CD4-positive, alpha-beta T cell (primary cell): ENCODE results near the gene GK. TPM values are rescaled to one million over a fixed set of nuclear protein-coding genes. Genes with fewer than 3 reads are reported as not detected.

Source experiments
- ATAC-seq: fragments of 200-7000 bp; cut with Tn5 transposase; one replicate; pipeline ENCODE4 v1.10.0; 2022; ENCODE audit warnings: mild to moderate bottlenecking; ENCODE audit not compliant: poor library complexity
- CTCF ChIA-PET: fragments of 350-600 bp; sonication (Branson Sonifier 250); formaldehyde crosslinking; loops from one replicate; lab custom pipeline; 2021; ENCODE audit warnings: antibody characterized with exemption, inconsistent platforms; lab: Charles Lee
- POLR2A ChIA-PET: fragments of 350-600 bp; sonication (Branson Sonifier 250); formaldehyde crosslinking; loops from one replicate; lab custom pipeline; 2021; ENCODE audit warnings: antibody characterized with exemption, inconsistent platforms; lab: Charles Lee
- DNase-seq, 14 experiments: peaks; one replicate each; pipeline ENCODE4 v3.0.0-alpha.2; 2013 to 2020; ENCODE audit warnings: mixed read lengths in 2 of 14
- H3K27ac ChIP-seq, 2 donors: one replicate each; pipeline versions ENCODE4 v1.5.1 to v1.7.0; 2013; ENCODE audit warnings: low read length in 2 of 2, low read depth in 1 of 2, mild to moderate bottlenecking in 1 of 2
- H3K27me3 ChIP-seq, 2 experiments: 1 replicate in 1 of 2; 2 replicates in 1 of 2; pipeline versions ENCODE4 v1.6.1 to v1.7.0; 2013; ENCODE audit warnings: low read length in 2 of 2, control low read depth in 1 of 2, mild to moderate bottlenecking in 1 of 2, moderate library complexity in 1 of 2; ENCODE audit not compliant: insufficient read depth in 2 of 2, control insufficient read depth in 1 of 2
- H3K36me3 ChIP-seq: one replicate; pipeline ENCODE4 v1.6.1; 2013; ENCODE audit warnings: low read length, control low read depth; ENCODE audit not compliant: insufficient read depth
- H3K4me1 ChIP-seq: one replicate; pipeline ENCODE4 v1.6.1; 2013; ENCODE audit warnings: low read length, control low read depth; ENCODE audit not compliant: insufficient read depth
- H3K4me3 ChIP-seq: one replicate; pipeline ENCODE4 v1.5.1; 2013; ENCODE audit warnings: mild to moderate bottlenecking, low read length, moderate library complexity
- H3K9me3 ChIP-seq, 2 experiments: 1 replicate in 1 of 2; 2 replicates in 1 of 2; pipeline versions ENCODE4 v1.6.1 to v1.7.0; 2013; ENCODE audit warnings: low read length in 2 of 2, mild to moderate bottlenecking in 2 of 2, control low read depth in 1 of 2, moderate library complexity in 1 of 2; ENCODE audit not compliant: control insufficient read depth in 1 of 2, insufficient read depth in 1 of 2
- H3K27ac Mint-ChIP-seq: one replicate; pipeline ENCODE4 v1.8.0; 2020; ENCODE audit warnings: mixed read lengths
- H3K27me3 Mint-ChIP-seq: one replicate; pipeline ENCODE4 v1.8.0; 2021; ENCODE audit warnings: mixed read lengths
- H3K36me3 Mint-ChIP-seq: one replicate; pipeline ENCODE4 v1.8.0; 2021; ENCODE audit warnings: low read depth, mixed read lengths
- H3K4me1 Mint-ChIP-seq: one replicate; pipeline ENCODE4 v1.8.0; 2021; ENCODE audit warnings: low read depth, mixed read lengths
- H3K4me3 Mint-ChIP-seq: one replicate; pipeline ENCODE4 v1.8.0; 2020; ENCODE audit warnings: mild to moderate bottlenecking, mixed read lengths
- H3K9me3 Mint-ChIP-seq: one replicate; pipeline ENCODE4 v1.8.0; 2020; ENCODE audit warnings: mixed read lengths
- CTCF ChIP-seq: fragments of 200-600 bp; IDR thresholded peaks from one replicate; pipeline ENCODE4 v1.8.0; 2022; ENCODE audit warnings: antibody characterized with exemption, mild to moderate bottlenecking
- intact Hi-C, 2 experiments: fragments of 100-400 bp; cut with DNase I in 1 of 2; cut with micrococcal nuclease in 1 of 2; formaldehyde crosslinking; loops; one replicate each; pipeline versions ENCODE4 v1.15.1 to v1.9.0; 2023 to 2025; cut with DNase I, micrococcal nuclease
- total RNA-seq, 174 experiments: library from RNA in 2 of 174; stranded (reverse) in 2 of 174; gene quantifications; one replicate each; pipeline ENCODE4 v1.2.3 and lab custom pipeline; 2021 to 2026

GK gene
- total RNA-seq, 2 experiments from 2014 or later = 1.4 to 1.9 TPM

GRCh38 chrX:30680618-30681017 lies 27.4 kb downstream of the GK start:
- POLR2A ChIA-PET = no interaction called here

GRCh38 chrX:30688641-30689040 lies 35.4 kb downstream of the GK start:
- CTCF ChIA-PET = no interaction called here
- no peak overlapping the region for H3K4me3 ChIP-seq

More at GRCh38 chrX:30680618-30681017, 27.4 kb downstream of the GK start:
- Histone ChIP-seq H3K36me3 (no peaks in the 10 kb centered on the region), H3K27me3 (no peaks in the 10 kb centered on the region), H3K4me1 (no peaks in the 10 kb centered on the region), H3K4me3 (no peak overlapping the region), H3K9me3 (no peaks in the 10 kb centered on the region), H3K27ac (no peak overlapping the region)
- Mint-ChIP-seq H3K36me3 (peaks cover 16% of the 10 kb centered on the region), H3K4me1 (no peaks in the 10 kb centered on the region), H3K9me3 (no peaks in the 10 kb centered on the region), H3K4me3 (no peak overlapping the region), H3K27ac (no peak overlapping the region), H3K27me3 (no peaks in the 10 kb centered on the region)
- no peak for TF ChIP-seq CTCF
- intact Hi-C loops = no loop called here
- no peak for DNase-seq
- CTCF ChIA-PET = no interaction called here
- ATAC-seq = no peak

DNA sequence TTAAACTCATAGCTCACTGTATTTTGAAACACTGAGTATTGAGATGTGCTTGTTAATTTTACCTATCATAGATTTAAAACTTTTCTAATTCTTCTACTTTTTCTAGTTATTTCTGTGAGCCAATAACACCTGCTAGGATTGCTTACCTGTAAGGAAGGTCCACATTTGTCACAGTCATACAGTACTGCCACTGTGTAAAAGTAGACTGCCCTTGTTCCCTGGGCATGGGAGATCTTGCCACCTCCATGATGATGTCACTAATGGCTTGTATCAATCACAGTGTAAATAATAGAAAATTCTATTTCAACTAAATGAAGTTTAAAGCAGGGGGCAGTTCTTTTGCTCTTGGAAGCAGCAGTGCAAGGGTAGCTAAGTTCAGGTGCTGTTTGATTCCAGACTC lies 35.9 kb downstream of the GK start:
- Mint-ChIP-seq H3K9me3 (no peaks in the 10 kb centered on the region), H3K4me3 (no peak overlapping the region), H3K4me1 (no peaks in the 10 kb centered on the region), H3K27me3 (no peaks in the 10 kb centered on the region), H3K27ac (no peak overlapping the region), H3K36me3 (peaks cover 4% of the 10 kb centered on the region)
- no peak overlapping the region for H3K27ac ChIP-seq
- no peaks in the 10 kb centered on the region for H3K36me3 ChIP-seq
- POLR2A ChIA-PET = no interaction called here
- no peaks in the 10 kb centered on the region for H3K9me3 ChIP-seq
- no peak overlapping the region for H3K4me3 ChIP-seq
- DNase-seq (no peak), ATAC-seq (no peak)
- H3K27me3 ChIP-seq = no peaks in the 10 kb centered on the region
- H3K4me1 ChIP-seq = no peaks in the 10 kb centered on the region
- CTCF ChIA-PET = no interaction called here
- intact Hi-C loops = no loop called here
- no peak for TF ChIP-seq CTCF

More at GRCh38 chrX:30688641-30689040, 35.4 kb downstream of the GK start:
- Mint-ChIP-seq H3K9me3 (no peaks in the 10 kb centered on the region), H3K27me3 (no peaks in the 10 kb centered on the region), H3K36me3 (peaks cover 8% of the 10 kb centered on the region), H3K27ac (no peak overlapping the region), H3K4me3 (no peak overlapping the region), H3K4me1 (no peaks in the 10 kb centered on the region)
- ATAC-seq = no peak
- H3K27me3 ChIP-seq = no peaks in the 10 kb centered on the region
- H3K27ac ChIP-seq = no peak overlapping the region
- no peaks in the 10 kb centered on the region for H3K36me3 ChIP-seq
- DNase-seq = no peak
- no peaks in the 10 kb centered on the region for H3K9me3 ChIP-seq
- intact Hi-C loops = no loop called here
- no peaks in the 10 kb centered on the region for H3K4me1 ChIP-seq
- POLR2A ChIA-PET = no interaction called here
- TF ChIP-seq CTCF = no peak
